ENCODE data around the gene CELSR1.

GRCh38 chr22:46399251-46400024 lies 138.0 kb downstream of the CELSR1 start:
- no peak for TF ChIP-seq POLR2A (IDR thresholded peaks at IDR 0.05)
- TF ChIP-seq, protein P1, sequence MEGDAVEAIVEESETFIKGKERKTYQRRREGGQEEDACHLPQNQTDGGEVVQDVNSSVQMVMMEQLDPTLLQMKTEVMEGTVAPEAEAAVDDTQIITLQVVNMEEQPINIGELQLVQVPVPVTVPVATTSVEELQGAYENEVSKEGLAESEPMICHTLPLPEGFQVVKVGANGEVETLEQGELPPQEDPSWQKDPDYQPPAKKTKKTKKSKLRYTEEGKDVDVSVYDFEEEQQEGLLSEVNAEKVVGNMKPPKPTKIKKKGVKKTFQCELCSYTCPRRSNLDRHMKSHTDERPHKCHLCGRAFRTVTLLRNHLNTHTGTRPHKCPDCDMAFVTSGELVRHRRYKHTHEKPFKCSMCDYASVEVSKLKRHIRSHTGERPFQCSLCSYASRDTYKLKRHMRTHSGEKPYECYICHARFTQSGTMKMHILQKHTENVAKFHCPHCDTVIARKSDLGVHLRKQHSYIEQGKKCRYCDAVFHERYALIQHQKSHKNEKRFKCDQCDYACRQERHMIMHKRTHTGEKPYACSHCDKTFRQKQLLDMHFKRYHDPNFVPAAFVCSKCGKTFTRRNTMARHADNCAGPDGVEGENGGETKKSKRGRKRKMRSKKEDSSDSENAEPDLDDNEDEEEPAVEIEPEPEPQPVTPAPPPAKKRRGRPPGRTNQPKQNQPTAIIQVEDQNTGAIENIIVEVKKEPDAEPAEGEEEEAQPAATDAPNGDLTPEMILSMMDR (IDR thresholded peaks at IDR 0.05), result no peak
- no peak for TF ChIP-seq POLR2AphosphoS5 (IDR thresholded peaks at IDR 0.05)
